Vagina (tissue), 2 donors: Measurements from ENCODE around the gene HSPBAP1. TPM values are rescaled to one million over a fixed set of nuclear protein-coding genes. Genes with fewer than 3 reads are reported as not detected.

Experiments
- DNase-seq, 2 donors: peaks; one replicate each; pipeline ENCODE4 v3.0.0-alpha.2; 2017; ENCODE audit errors: extremely low spot score in 2 of 2
- H3K27ac ChIP-seq: fragments of 200-600 bp; sonication (generic); one replicate; pipeline ENCODE4 v1.5.1; 2019
- H3K27me3 ChIP-seq: fragments of 200-600 bp; sonication (generic); one replicate; pipeline ENCODE4 v1.5.1; 2019
- H3K36me3 ChIP-seq, 2 donors: fragments of 200-600 bp; sonication (generic); one replicate each; pipeline ENCODE4 v1.5.1; 2017 to 2019
- H3K4me1 ChIP-seq: fragments of 200-600 bp; sonication (generic); one replicate; pipeline ENCODE4 v1.5.1; 2019
- H3K4me3 ChIP-seq, 2 donors: fragments of 200-600 bp; sonication (generic); 1 replicate in 1 of 2; 2 replicates in 1 of 2; pipeline ENCODE4 v1.5.1; 2016 to 2019
- H3K9me3 ChIP-seq: fragments of 200-600 bp; sonication (generic); one replicate; pipeline ENCODE4 v1.5.1; 2019
- CTCF ChIP-seq, 3 experiments: fragments of 450-650 bp in 2 of 3; fragments of 200-600 bp in 1 of 3; sonication (generic) in 1 of 3; IDR thresholded peaks; one replicate each; pipeline ENCODE4 v1.5.1; 2017 to 2019; ENCODE audit warnings: antibody characterized with exemption in 3 of 3, mild to moderate bottlenecking in 2 of 3, moderate library complexity in 2 of 3
- POLR2A ChIP-seq, 2 donors: fragments of 450-650 bp; IDR thresholded peaks; one replicate each; pipeline ENCODE4 v1.6.1; 2017; ENCODE audit warnings: antibody characterized with exemption in 2 of 2, mild to moderate bottlenecking in 2 of 2, moderate library complexity in 2 of 2
- POLR2AphosphoS5 ChIP-seq, 2 donors: sonication (generic); formaldehyde crosslinking; IDR thresholded peaks; one replicate each; pipeline ENCODE4 v1.9.0; 2017; ENCODE audit warnings: antibody characterized with exemption in 2 of 2, mild to moderate bottlenecking in 2 of 2, low read depth in 1 of 2; ENCODE audit not compliant: insufficient read depth in 1 of 2
- intact Hi-C: fragments of 100-400 bp; cut with DNase I; formaldehyde crosslinking; loops from one replicate; pipeline ENCODE4 v1.15.1; 2023
- total RNA-seq: library from RNA; depleted of rRNA; stranded (reverse); fragments of >200 nt; gene quantifications from one replicate; pipeline ENCODE4 v1.2.3, GENCODE V29; 2016

Gene HSPBAP1
- total RNA-seq, 1 donor from 2014 or later: 9.8 TPM

DNA sequence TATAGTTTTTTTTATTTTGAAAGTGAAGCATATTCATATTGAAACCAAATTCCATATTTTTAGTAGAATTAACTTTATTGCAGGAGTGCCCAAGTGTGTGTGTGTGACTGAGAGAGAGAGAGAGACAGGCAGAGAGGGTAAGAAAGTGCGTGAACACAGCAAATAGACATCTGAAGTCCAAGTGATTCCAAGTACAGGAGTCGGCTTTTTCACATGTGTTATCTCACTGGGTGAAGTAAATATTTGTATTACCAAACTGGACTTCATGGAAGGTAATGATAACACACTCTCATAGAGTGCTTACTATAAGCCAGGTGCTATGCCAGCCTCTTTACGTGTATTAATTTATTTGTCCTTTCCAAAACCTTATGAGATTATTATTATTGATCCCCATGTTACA lies 101.0 kb downstream of the HSPBAP1 start:
- intact Hi-C loops: no loop called here
- no peaks in the 10 kb centered on the region for H3K27me3 ChIP-seq
- no peaks in the 10 kb centered on the region for H3K9me3 ChIP-seq
- no peaks in the 10 kb centered on the region for H3K4me1 ChIP-seq
- no peak for DNase-seq
- H3K4me3 ChIP-seq: no peak overlapping the region
- H3K36me3 ChIP-seq: peaks cover 0 to 37% of the 10 kb centered on the region in 2 donors
- no peak overlapping the region for H3K27ac ChIP-seq
- TF ChIP-seq CTCF (IDR thresholded peaks at IDR 0.05) (no peak), POLR2AphosphoS5 (IDR thresholded peaks at IDR 0.05; ENCODE audit: insufficient read depth in 1 of 2, low read depth in 1 of 2) (no peak), POLR2A (IDR thresholded peaks at IDR 0.05) (no peak)

DNA sequence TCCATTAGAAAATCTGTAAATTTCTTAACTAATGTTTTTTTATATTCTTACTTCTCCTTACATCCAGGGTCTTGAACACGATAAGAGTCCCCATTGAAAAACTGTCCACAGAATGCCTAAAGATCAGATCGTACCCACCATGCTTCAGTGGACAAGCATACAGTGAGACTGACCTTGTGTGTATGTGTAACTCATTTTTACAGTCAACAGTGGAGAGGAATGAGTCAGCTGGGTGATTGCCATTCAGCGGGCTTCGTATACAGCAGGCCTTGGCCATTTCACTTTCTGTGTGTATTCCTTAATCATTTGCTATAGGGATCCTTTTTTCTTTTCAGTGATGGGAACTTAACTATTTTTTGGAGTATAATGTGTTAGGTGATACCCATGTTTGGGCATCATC lies 102.4 kb downstream of the HSPBAP1 start:
- Histone ChIP-seq H3K4me1 (no peaks in the 10 kb centered on the region), H3K36me3 (peaks cover 0 to 31% of the 10 kb centered on the region in 2 donors), H3K9me3 (no peaks in the 10 kb centered on the region), H3K4me3 (no peak overlapping the region), H3K27me3 (no peaks in the 10 kb centered on the region), H3K27ac (no peak overlapping the region)
- no peak for DNase-seq
- TF ChIP-seq CTCF (IDR thresholded peaks at IDR 0.05) (no peak), POLR2A (IDR thresholded peaks at IDR 0.05) (no peak)
- intact Hi-C loops: no loop called here

DNA sequence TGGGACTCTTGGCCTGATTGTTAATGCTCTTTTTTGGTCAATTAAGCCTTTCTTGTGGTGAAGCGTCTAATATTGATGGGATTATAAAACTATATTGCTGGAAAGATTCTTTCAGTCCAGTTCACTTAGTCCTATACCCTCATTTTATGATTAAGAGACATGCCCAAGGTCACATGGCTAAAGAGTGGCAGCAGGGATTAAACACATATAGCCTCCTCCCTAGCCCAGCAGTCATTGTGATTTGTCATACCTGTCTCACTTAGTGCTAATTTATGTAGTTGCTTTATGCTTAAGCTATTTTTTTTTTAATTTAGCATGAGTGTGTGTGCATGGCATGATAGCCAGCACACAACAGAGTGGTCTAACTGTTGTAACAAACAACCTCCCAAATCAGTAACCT lies 103.5 kb downstream of the HSPBAP1 start:
- DNase-seq: no peak
- Histone ChIP-seq H3K4me3 (no peak overlapping the region), H3K27ac (no peak overlapping the region), H3K27me3 (no peaks in the 10 kb centered on the region), H3K9me3 (no peaks in the 10 kb centered on the region), H3K36me3 (peaks cover 0 to 22% of the 10 kb centered on the region in 2 donors), H3K4me1 (no peaks in the 10 kb centered on the region)
- intact Hi-C loops: no loop called here
- no peak for TF ChIP-seq POLR2AphosphoS5 (IDR thresholded peaks at IDR 0.05; ENCODE audit: insufficient read depth in 1 of 2, low read depth in 1 of 2)
- no peak for TF ChIP-seq CTCF (IDR thresholded peaks at IDR 0.05)
- no peak for TF ChIP-seq POLR2A (IDR thresholded peaks at IDR 0.05)

Other genes starting within 250 kb of the HSPBAP1 start
- gene PARP9, start 229.5 kb downstream of the HSPBAP1 start, total RNA-seq: 19.4 TPM
- gene DTX3L, start 229.5 kb downstream of the HSPBAP1 start, total RNA-seq: 17.7 TPM
- gene PARP15, start 216.2 kb downstream of the HSPBAP1 start, total RNA-seq: 5.9 TPM
- gene PARP14, start 113.0 kb downstream of the HSPBAP1 start, total RNA-seq: 44.4 TPM
- gene SLC49A4, start 1.2 kb upstream of the HSPBAP1 start, total RNA-seq: 15.7 TPM
- gene SEMA5B, start 233.9 kb upstream of the HSPBAP1 start, total RNA-seq: 0.25 TPM